ENCODE results near the gene FBXL15.

The FBXL15 gene

DNA sequence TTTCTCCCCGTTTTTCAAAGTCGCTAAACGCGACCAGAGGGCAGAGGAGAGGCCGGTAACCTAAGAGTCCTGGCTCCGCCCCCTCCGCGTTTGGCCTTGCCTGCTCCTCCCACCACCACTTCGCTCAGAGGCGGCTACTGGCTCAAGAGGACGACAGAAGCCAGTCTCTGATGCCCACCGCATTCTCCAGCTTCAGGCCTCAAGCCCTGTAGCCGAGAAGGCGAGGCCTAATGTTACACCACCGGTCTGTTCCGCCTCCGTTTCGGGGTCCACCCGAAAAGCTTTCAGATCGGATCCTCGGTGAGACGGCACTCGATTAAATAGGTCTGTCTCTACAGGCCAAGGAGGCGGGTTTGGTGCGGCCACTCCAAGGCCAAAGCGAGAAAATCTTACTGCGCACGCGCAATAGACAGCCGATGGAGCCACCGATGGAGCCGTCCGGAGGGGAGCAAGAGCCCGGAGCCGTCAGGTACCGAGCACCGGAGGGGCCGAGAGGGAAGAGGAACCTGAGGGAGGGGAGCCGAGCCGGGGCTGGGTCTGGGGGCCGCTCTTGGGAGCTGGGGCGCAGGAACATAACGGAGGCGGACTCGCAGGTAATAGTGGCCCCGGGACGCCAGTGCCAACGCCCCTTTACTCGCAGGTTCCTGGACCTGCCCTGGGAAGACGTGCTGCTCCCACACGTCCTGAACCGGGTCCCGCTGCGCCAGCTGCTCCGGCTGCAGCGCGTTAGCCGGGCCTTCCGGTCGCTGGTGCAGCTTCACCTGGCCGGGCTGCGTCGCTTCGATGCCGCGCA is at the start of gene FBXL15:
Gene FBXL15 (plus strand): TSS at position 123 of the 793 bp plus-strand sequence. CDS start 294 bp downstream, at position 417.
- Mint-ChIP-seq H3K27me3 (peaks cover 36% of the 10 kb centered on the region), H3K36me3 (peaks cover 10% of the 10 kb centered on the region), H3K4me3 (peak within 1 kb of the TSS; percentile 98), H3K9me3 (no peaks in the 10 kb centered on the region), H3K27ac (peak within 1 kb of the TSS; percentile 84), H3K4me1 (peaks cover 49% of the 10 kb centered on the region)
- peak; percentile 87 for ATAC-seq

DNA sequence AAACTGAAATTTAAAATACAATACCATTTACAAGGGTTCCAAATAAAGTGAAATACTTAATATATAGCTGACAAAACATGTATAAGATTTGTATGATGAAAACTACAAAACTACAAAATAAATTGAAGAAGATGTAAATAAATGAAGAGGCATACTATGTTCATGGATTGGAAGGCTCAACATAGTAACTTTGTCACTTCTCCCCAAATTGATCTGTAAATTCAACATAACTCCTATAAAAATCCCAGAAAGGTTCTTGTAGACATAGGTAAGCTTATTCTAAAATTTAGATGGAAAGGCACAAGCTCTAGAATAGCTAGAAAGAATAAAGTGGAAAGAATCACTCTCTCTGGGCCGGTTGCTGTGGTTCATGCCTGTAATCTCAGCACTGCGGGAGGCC is 49.3 kb upstream of the FBXL15 start:
- Mint-ChIP-seq H3K9me3 (no peaks in the 10 kb centered on the region), H3K4me3 (no peak overlapping the region), H3K36me3 (peaks cover 81% of the 10 kb centered on the region), H3K27ac (no peak overlapping the region), H3K4me1 (no peaks in the 10 kb centered on the region), H3K27me3 (no peaks in the 10 kb centered on the region)
- no peak for ATAC-seq

DNA sequence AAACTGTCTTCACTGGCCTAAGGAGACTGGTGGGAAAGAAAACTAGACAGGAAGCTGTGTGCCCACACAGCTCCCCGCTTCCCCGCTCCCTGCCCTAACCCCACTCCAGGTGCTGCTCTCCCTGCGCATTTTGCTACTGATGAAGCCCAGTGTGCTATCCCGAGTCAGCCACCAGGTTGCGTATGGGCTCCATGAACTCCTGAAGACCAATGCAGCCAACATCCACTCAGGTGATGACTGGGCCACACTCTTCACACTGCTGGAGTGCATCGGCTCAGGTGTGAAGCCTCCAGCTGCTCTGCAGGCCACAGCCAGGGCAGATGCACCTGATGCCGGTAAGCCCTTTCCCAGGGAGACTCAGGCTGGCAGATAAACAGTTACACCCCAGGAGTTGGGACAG is 45.4 kb upstream of the FBXL15 start:
- Mint-ChIP-seq H3K4me1 (no peaks in the 10 kb centered on the region), H3K27ac (no peak overlapping the region), H3K4me3 (no peak overlapping the region), H3K27me3 (no peaks in the 10 kb centered on the region), H3K9me3 (no peaks in the 10 kb centered on the region), H3K36me3 (peaks cover 69% of the 10 kb centered on the region)
- no peak for ATAC-seq

GRCh38 chr10:102375867-102376266 is 44.8 kb upstream of the FBXL15 start:
- H3K9me3 Mint-ChIP-seq = no peaks in the 10 kb centered on the region
- H3K27me3 Mint-ChIP-seq = no peaks in the 10 kb centered on the region
- no peak overlapping the region for H3K27ac Mint-ChIP-seq
- no peaks in the 10 kb centered on the region for H3K4me1 Mint-ChIP-seq
- peaks cover 69% of the 10 kb centered on the region for H3K36me3 Mint-ChIP-seq
- ATAC-seq = no peak
- no peak overlapping the region for H3K4me3 Mint-ChIP-seq

DNA sequence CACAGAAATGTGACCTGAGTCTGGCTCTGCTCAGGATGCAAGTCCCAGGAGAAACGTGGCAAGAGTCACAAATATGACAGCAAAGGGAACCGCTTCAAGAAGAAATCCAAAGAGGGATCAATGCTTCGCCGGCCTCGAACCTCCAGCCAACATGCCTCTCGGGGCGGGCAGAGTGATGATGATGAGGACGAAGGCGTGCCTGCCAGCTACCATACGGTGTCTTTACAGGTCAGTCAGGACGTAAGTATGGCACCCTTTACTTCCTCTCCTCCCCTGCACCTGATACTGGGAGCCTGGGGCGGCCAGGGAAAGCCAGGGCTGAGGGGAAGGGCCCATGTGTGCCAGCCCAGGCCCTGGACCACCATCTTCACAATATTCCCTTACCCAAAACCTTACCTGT is 43.7 kb upstream of the FBXL15 start:
- Mint-ChIP-seq H3K9me3 (no peaks in the 10 kb centered on the region), H3K4me1 (no peaks in the 10 kb centered on the region), H3K4me3 (no peak overlapping the region), H3K36me3 (peaks cover 69% of the 10 kb centered on the region), H3K27ac (no peak overlapping the region), H3K27me3 (no peaks in the 10 kb centered on the region)
- ATAC-seq = no peak

- H3K27me3 Mint-ChIP-seq = no peaks in the 10 kb centered on the region
- H3K36me3 Mint-ChIP-seq = peaks cover 58% of the 10 kb centered on the region
- peaks cover 9% of the 10 kb centered on the region for H3K4me1 Mint-ChIP-seq
- H3K27ac Mint-ChIP-seq = no peak overlapping the region
- H3K4me3 Mint-ChIP-seq = no peak overlapping the region
- H3K9me3 Mint-ChIP-seq = no peaks in the 10 kb centered on the region
- no peak for ATAC-seq
Measured at GRCh38 chr10:102379383-102379782, 41.3 kb upstream of the FBXL15 start.

GRCh38 chr10:102381983-102382382 is 38.7 kb upstream of the FBXL15 start:
- peaks cover 45% of the 10 kb centered on the region for H3K36me3 Mint-ChIP-seq
- no peaks in the 10 kb centered on the region for H3K27me3 Mint-ChIP-seq
- no peaks in the 10 kb centered on the region for H3K9me3 Mint-ChIP-seq
- ATAC-seq = no peak
- peaks cover 20% of the 10 kb centered on the region for H3K4me1 Mint-ChIP-seq
- no peak overlapping the region for H3K4me3 Mint-ChIP-seq
- H3K27ac Mint-ChIP-seq = no peak overlapping the region

- Mint-ChIP-seq H3K36me3 (peaks cover 44% of the 10 kb centered on the region), H3K27ac (no peak overlapping the region), H3K9me3 (no peaks in the 10 kb centered on the region), H3K4me3 (no peak overlapping the region), H3K27me3 (no peaks in the 10 kb centered on the region), H3K4me1 (peaks cover 20% of the 10 kb centered on the region)
- no peak for ATAC-seq
Measured at GRCh38 chr10:102382871-102383270, 37.8 kb upstream of the FBXL15 start.

GRCh38 chr10:102384053-102384452 is 36.6 kb upstream of the FBXL15 start:
- no peak for ATAC-seq
- H3K9me3 Mint-ChIP-seq = no peaks in the 10 kb centered on the region
- peak overlapping the region; percentile 9 for H3K27ac Mint-ChIP-seq

DNA sequence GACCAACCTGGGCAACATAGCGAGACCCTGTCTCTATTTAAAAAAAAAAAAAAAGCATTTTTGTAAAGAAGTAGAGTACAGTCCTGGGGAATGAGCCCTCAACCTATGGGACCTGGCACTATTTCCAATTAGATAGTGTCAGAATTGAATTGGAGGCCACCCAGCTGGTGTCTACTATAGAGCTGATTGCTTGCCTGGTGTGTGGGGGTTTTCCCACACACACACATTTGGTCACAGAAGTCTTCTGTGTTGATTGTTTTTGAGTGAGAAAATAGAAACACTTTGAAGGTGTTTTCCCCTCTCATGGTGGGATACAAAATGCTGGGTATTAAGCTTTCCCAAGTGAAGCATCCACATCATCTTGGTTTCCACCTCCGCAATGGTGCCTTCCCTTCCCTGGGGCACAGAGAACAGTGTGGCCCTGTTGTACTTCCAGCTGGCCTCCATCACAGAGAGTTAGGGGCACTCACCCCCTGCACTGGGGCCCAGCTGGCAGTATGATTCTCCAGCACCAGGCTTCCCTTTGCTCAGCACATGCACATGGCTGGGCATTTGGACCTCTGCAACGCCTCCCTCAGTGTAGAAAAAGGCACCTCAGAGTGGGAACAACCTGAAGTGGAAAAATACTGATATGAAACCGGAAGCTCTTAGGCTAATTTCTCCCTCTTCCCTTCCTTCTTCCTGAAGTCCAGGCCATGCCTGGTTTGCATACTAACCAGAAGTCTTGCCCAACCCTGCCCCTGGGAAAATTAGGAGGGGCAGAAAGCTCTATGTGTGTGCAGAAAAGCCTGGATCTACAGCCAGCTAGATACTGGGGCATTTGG is 35.8 kb upstream of the FBXL15 start:
- H3K4me1 Mint-ChIP-seq = peaks cover 20% of the 10 kb centered on the region
- H3K27ac Mint-ChIP-seq = peak overlapping the region; percentile 9
- no peaks in the 10 kb centered on the region for H3K27me3 Mint-ChIP-seq
- peaks cover 32% of the 10 kb centered on the region for H3K36me3 Mint-ChIP-seq
- H3K9me3 Mint-ChIP-seq = no peaks in the 10 kb centered on the region
- ATAC-seq = peak; percentile 34
- no peak overlapping the region for H3K4me3 Mint-ChIP-seq

More at GRCh38 chr10:102384053-102384452, 36.6 kb upstream of the FBXL15 start:
- Mint-ChIP-seq H3K27me3 (no peaks in the 10 kb centered on the region), H3K36me3 (peaks cover 40% of the 10 kb centered on the region), H3K4me1 (peaks cover 20% of the 10 kb centered on the region), H3K4me3 (no peak overlapping the region)

- Mint-ChIP-seq H3K4me1 (peaks cover 24% of the 10 kb centered on the region), H3K36me3 (no peaks in the 10 kb centered on the region), H3K9me3 (no peaks in the 10 kb centered on the region), H3K4me3 (no peak overlapping the region), H3K27ac (no peak overlapping the region), H3K27me3 (no peaks in the 10 kb centered on the region)
- ATAC-seq = no peak
Measured at GRCh38 chr10:102389894-102390293, 30.7 kb upstream of the FBXL15 start.

DNA sequence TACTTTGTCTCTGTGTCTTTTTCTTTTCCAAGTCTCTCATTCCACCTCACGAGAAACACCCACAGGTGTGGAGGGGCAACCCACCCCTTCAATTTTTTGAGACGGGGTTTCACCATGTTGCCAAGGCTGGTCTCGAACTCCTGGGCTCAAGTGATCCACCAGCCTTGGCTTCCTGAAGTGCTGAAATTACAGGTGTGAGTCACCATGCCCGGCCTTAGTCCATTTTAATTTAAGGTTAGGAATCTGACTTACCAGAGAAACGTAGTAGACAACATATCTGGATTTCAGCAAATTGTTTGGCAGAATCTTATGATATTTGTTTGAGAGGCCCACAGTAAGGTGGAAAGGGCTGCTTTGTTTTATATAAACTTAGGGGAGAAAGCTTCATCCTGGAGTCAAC is 28.3 kb upstream of the FBXL15 start:
- Mint-ChIP-seq H3K36me3 (peaks cover 16% of the 10 kb centered on the region), H3K27ac (no peak overlapping the region), H3K9me3 (no peaks in the 10 kb centered on the region), H3K27me3 (no peaks in the 10 kb centered on the region), H3K4me3 (no peak overlapping the region), H3K4me1 (peaks cover 32% of the 10 kb centered on the region)
- ATAC-seq = no peak

GRCh38 chr10:102393411-102394078 is 27.1 kb upstream of the FBXL15 start:
- Mint-ChIP-seq H3K9me3 (no peaks in the 10 kb centered on the region), H3K4me1 (peaks cover 45% of the 10 kb centered on the region), H3K4me3 (peak overlapping the region; percentile 94), H3K27me3 (no peaks in the 10 kb centered on the region), H3K27ac (peak overlapping the region; percentile 99), H3K36me3 (peaks cover 28% of the 10 kb centered on the region)
- ATAC-seq = no peak

GRCh38 chr10:102394079-102394800 is 26.4 kb upstream of the FBXL15 start:
- Mint-ChIP-seq H3K4me3 (peak overlapping the region; percentile 94), H3K27me3 (no peaks in the 10 kb centered on the region), H3K27ac (peak overlapping the region; percentile 99), H3K36me3 (peaks cover 32% of the 10 kb centered on the region), H3K9me3 (no peaks in the 10 kb centered on the region), H3K4me1 (peaks cover 49% of the 10 kb centered on the region)
- ATAC-seq = peak; percentile 93
